ENCODE measurements around the gene ZNF273.

- TF ChIP-seq TOX (CRISPR knock-in tag; IDR thresholded peaks at IDR 0.05; ENCODE audit: borderline replicate concordance) (no peak), OSR1 (CRISPR knock-in tag; IDR thresholded peaks at IDR 0.05) (no peak), ZFP3 (CRISPR knock-in tag; IDR thresholded peaks at IDR 0.05) (no peak), SNAI2 (CRISPR knock-in tag; IDR thresholded peaks at IDR 0.05) (no peak), ESRRG (CRISPR knock-in tag; IDR thresholded peaks at IDR 0.05) (no peak), CREB5 (CRISPR knock-in tag; IDR thresholded peaks at IDR 0.05; ENCODE audit: low read depth) (no peak), GLIS3 (CRISPR knock-in tag; IDR thresholded peaks at IDR 0.05) (no peak), ZFP30 (CRISPR knock-in tag; IDR thresholded peaks at IDR 0.05) (no peak), POU6F1 (CRISPR knock-in tag; IDR thresholded peaks at IDR 0.05; ENCODE audit: borderline replicate concordance, low read depth) (no peak), RARB (CRISPR knock-in tag; IDR thresholded peaks at IDR 0.05) (no peak), CSRNP3 (CRISPR knock-in tag; IDR thresholded peaks at IDR 0.05) (no peak), CSDC2 (CRISPR knock-in tag; IDR thresholded peaks at IDR 0.05) (no peak), PATZ1 (CRISPR knock-in tag; IDR thresholded peaks at IDR 0.05; ENCODE audit: borderline replicate concordance) (no peak)
These were observed 9.7 kb upstream of the ZNF273 start for GRCh38 chr7:64893401-64893800.

All from SK-N-SH treated with all-trans-retinoic acid at 6 μM for 48 hours (cell line).